SK-N-SH treated with all-trans-retinoic acid at 6 μM for 48 hours (cell line): ENCODE data around the gene PLEKHN1.

Experiments
- ARNTL ChIP-seq: fragments of 450-650 bp; formaldehyde crosslinking; IDR thresholded peaks from 2 replicates; pipeline ENCODE4 v1.5.0; 2020; ENCODE audit warnings: low read depth, mild to moderate bottlenecking, moderate library complexity, borderline replicate concordance
- ZFP30 ChIP-seq: fragments of 450-650 bp; formaldehyde crosslinking; IDR thresholded peaks from 2 replicates; pipeline ENCODE4 v1.5.0; 2022; ENCODE audit warnings: mild to moderate bottlenecking, moderate library complexity
- TF ChIP-seq, protein P1 (sequence below): fragments of 250-450 bp; sonication (Bioruptor Pico); IDR thresholded peaks from 2 replicates; pipeline ENCODE4 v1.8.0; 2020; ENCODE audit warnings: mild to moderate bottlenecking, moderate library complexity, borderline replicate concordance
- TF ChIP-seq, protein P2 (sequence below): fragments of 250-450 bp; sonication (Bioruptor Pico); IDR thresholded peaks from 2 replicates; pipeline ENCODE4 v1.5.1; 2020; ENCODE audit warnings: low read depth, mild to moderate bottlenecking, moderate library complexity
- TF ChIP-seq, protein P3 (sequence below): fragments of 250-450 bp; sonication (Bioruptor Pico); IDR thresholded peaks from 2 replicates; pipeline ENCODE4 v1.5.1; 2021; ENCODE audit warnings: mild to moderate bottlenecking, moderate library complexity

DNA sequence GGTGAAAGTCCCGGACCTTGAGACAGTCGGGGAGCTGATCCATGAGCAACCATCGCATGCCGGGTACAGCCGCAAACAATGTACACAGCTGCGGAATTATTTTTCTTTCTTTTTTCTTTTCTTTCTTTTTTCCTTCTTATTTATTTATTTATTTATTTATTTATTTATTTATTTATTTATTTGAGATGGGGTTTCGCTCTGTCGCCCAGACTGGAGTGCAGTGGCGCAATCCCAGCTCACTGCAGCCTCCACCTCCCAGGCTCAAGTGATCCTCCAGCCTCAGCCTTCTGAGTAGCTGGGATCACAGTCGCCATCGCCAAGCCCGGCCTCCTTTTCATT is 18.2 kb downstream of the PLEKHN1 start:
- TF ChIP-seq, protein P1, sequence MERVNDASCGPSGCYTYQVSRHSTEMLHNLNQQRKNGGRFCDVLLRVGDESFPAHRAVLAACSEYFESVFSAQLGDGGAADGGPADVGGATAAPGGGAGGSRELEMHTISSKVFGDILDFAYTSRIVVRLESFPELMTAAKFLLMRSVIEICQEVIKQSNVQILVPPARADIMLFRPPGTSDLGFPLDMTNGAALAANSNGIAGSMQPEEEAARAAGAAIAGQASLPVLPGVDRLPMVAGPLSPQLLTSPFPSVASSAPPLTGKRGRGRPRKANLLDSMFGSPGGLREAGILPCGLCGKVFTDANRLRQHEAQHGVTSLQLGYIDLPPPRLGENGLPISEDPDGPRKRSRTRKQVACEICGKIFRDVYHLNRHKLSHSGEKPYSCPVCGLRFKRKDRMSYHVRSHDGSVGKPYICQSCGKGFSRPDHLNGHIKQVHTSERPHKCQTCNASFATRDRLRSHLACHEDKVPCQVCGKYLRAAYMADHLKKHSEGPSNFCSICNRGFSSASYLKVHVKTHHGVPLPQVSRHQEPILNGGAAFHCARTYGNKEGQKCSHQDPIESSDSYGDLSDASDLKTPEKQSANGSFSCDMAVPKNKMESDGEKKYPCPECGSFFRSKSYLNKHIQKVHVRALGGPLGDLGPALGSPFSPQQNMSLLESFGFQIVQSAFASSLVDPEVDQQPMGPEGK (CRISPR knock-in tag), result no peak
- TF ChIP-seq, protein P2, sequence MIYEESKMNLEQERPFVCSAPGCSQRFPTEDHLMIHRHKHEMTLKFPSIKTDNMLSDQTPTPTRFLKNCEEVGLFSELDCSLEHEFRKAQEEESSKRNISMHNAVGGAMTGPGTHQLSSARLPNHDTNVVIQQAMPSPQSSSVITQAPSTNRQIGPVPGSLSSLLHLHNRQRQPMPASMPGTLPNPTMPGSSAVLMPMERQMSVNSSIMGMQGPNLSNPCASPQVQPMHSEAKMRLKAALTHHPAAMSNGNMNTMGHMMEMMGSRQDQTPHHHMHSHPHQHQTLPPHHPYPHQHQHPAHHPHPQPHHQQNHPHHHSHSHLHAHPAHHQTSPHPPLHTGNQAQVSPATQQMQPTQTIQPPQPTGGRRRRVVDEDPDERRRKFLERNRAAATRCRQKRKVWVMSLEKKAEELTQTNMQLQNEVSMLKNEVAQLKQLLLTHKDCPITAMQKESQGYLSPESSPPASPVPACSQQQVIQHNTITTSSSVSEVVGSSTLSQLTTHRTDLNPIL (CRISPR knock-in tag), result no peak
- TF ChIP-seq, protein P3, sequence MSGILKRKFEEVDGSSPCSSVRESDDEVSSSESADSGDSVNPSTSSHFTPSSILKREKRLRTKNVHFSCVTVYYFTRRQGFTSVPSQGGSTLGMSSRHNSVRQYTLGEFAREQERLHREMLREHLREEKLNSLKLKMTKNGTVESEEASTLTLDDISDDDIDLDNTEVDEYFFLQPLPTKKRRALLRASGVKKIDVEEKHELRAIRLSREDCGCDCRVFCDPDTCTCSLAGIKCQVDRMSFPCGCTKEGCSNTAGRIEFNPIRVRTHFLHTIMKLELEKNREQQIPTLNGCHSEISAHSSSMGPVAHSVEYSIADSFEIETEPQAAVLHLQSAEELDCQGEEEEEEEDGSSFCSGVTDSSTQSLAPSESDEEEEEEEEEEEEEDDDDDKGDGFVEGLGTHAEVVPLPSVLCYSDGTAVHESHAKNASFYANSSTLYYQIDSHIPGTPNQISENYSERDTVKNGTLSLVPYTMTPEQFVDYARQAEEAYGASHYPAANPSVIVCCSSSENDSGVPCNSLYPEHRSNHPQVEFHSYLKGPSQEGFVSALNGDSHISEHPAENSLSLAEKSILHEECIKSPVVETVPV (CRISPR knock-in tag), result no peak
- TF ChIP-seq ZFP30 (CRISPR knock-in tag), result no peak
- no peak for TF ChIP-seq ARNTL (CRISPR knock-in tag)
